Stomach (tissue), 9 donors: ENCODE results near the gene EPS8L3. TPM values are rescaled to one million over a fixed set of nuclear protein-coding genes. Genes with fewer than 3 reads are reported as not detected.
"Not testable (repeated sequence)": the region's sequence is repeated elsewhere in the genome, so short reads cannot be mapped to it uniquely, and the experiment has no call there.

Source experiments
- DNase-seq, 2 donors: peaks; one replicate each; pipeline versions ENCODE4 v3.0.0 to v3.0.0-alpha.2; 2013 to 2019
- H3K27ac ChIP-seq, 5 donors: fragments of 200-600 bp in 4 of 5; sonication (generic) in 4 of 5; one replicate each; pipeline ENCODE4 v1.5.1; 2013 to 2019; ENCODE audit warnings: mild to moderate bottlenecking in 1 of 5, moderate library complexity in 1 of 5
- H3K27me3 ChIP-seq, 3 donors: fragments of 200-600 bp; sonication (generic); one replicate each; pipeline ENCODE4 v1.5.1; 2017 to 2019; ENCODE audit warnings: mixed run types in 1 of 3
- H3K36me3 ChIP-seq, 4 donors: fragments of 200-600 bp; sonication (generic); 1 replicate in 3 of 4; 2 replicates in 1 of 4; pipeline ENCODE4 v1.5.1; 2016 to 2019
- H3K4me1 ChIP-seq, 4 donors: fragments of 200-600 bp; sonication (generic); one replicate each; pipeline ENCODE4 v1.5.1; 2016 to 2019
- H3K4me3 ChIP-seq, 4 donors: fragments of 200-600 bp; sonication (generic) in 3 of 4; one replicate each; pipeline ENCODE4 v1.5.1; 2016 to 2019; ENCODE audit warnings: mild to moderate bottlenecking in 1 of 4
- H3K9me3 ChIP-seq, 4 donors: fragments of 200-600 bp; sonication (generic); one replicate each; pipeline ENCODE4 v1.5.1; 2016 to 2019
- EP300 ChIP-seq: sonication (generic); formaldehyde crosslinking; IDR thresholded peaks from one replicate; pipeline ENCODE4 v1.6.1; 2017; ENCODE audit warnings: antibody characterized with exemption
- POLR2A ChIP-seq, 4 donors: fragments of 450-650 bp; IDR thresholded peaks; one replicate each; pipeline ENCODE4 v1.6.1; 2016; ENCODE audit warnings: antibody characterized with exemption in 4 of 4, control low read depth in 2 of 4, mild to moderate bottlenecking in 1 of 4, moderate library complexity in 1 of 4
- POLR2AphosphoS5 ChIP-seq, 3 donors: sonication (generic); formaldehyde crosslinking; IDR thresholded peaks; one replicate each; pipeline ENCODE4 v1.6.1; 2016; ENCODE audit warnings: antibody characterized with exemption in 3 of 3
- WGBS, 5 donors: extraction: QIAGEN DNeasy Blood & Tissue Kit in 3 of 5; methylation state at CpG; one replicate each; pipeline versions ENCODE4 v1.1.5 to v1.1.7; 2013 to 2018; 5-methylcytosine and 5-hydroxymethylcytosine counted together
- intact Hi-C: fragments of 100-400 bp; cut with DNase I; formaldehyde crosslinking; loops from one replicate; pipeline ENCODE4 v1.15.1; 2023; ENCODE audit warnings: low total_unique reads
- polyA plus RNA-seq, 3 donors: library from polyadenylated mRNA; stranded (reverse); fragments of 200-250 nt; gene quantifications; one replicate each; pipeline ENCODE4 v1.2.3, GENCODE V29; 2013
- total RNA-seq, 5 donors: library from RNA; depleted of rRNA; stranded (reverse); fragments of >200 nt; gene quantifications; one replicate each; pipeline versions ENCODE4 v1.1.0 to v1.2.3, GENCODE V29; 2014 to 2016
- TF ChIP-seq, protein P1 (sequence below), 7 experiments: fragments of 450-650 bp in 4 of 7; fragments of 200-600 bp in 3 of 7; sonication (generic) in 3 of 7; IDR thresholded peaks; one replicate each; pipeline ENCODE4 v1.5.1; 2016 to 2019; ENCODE audit warnings: antibody characterized with exemption in 7 of 7, control low read depth in 2 of 7, mild to moderate bottlenecking in 1 of 7
- donor health status: healthy with polysubstance abuse.
- donor health status: Bipolar disorder and iron deficiency.
- donor health status: healthy.

EPS8L3 gene
- total and polyA plus RNA-seq, 8 donors, result 9.5 to 299 (median 34.3) TPM

DNA sequence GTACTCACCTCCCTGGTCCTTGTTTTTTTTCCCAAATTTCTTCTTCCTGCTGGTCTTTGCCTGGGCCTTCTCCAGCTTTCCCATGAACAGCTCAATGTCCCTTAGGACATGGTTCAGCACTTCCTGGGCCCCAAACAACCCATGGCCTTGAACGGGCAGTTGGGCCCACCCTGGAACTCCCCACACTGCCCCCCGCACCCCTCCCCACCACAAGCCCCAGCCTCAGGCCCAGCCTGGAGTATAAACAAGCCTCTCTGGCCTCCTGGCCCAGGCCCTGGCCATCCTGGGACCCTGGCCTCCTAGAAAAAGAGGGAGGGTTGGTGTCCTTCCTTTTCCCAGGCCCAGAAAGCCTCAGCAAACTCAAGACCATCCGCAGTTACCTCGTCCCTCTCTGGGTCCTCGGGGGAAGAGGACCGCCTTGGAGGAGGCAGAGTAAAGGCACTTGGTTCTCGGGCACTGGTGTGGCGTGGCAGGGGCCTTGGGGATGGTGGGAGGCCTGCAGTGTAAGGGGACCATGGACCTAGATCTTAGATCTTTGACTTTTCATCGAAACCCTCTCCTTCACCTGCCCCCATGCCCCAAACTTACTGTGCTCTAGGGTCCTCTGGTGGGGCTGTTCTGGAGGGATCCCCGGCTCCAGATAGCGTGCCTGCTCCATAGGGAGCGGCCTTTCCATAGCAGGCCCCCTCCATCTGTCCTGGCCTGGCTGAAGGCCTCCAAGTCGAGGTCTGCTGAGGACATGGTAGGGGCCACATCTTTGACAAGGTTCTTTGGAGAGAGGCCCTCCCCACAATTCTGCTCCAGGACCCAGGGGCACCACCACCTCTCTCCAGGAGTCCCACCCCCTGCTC, 5.6 kb downstream of the EPS8L3 start:
- peaks cover 0 to 60% (median 13%) of the 10 kb centered on the region in 4 donors for H3K36me3 ChIP-seq
- intact Hi-C loops, result no loop called here
- 88 to 96% (median 93%) methylated on average over 10 to 13 of the region's 13 CpGs for WGBS, 5 donors
- H3K4me3 ChIP-seq, result no peak overlapping the region
- no peak overlapping the region for H3K27ac ChIP-seq
- no peaks in the 10 kb centered on the region for H3K27me3 ChIP-seq
- H3K4me1 ChIP-seq, result peaks cover 8 to 21% (median 15%) of the 10 kb centered on the region in 4 donors
- H3K9me3 ChIP-seq, result no peaks in the 10 kb centered on the region
- TF ChIP-seq POLR2AphosphoS5 (IDR thresholded peaks at IDR 0.05), result no peak
- no peak for DNase-seq

GRCh38 chr1:109756848-109757521, 6.7 kb downstream of the EPS8L3 start:
- 85 to 95% (median 90%) methylated on average over 7 of the region's 7 CpGs for WGBS, 5 donors
- TF ChIP-seq POLR2A (IDR thresholded peaks at IDR 0.05) (no peak), EP300 (no peak), POLR2AphosphoS5 (IDR thresholded peaks at IDR 0.05) (no peak)
- TF ChIP-seq, protein P1, sequence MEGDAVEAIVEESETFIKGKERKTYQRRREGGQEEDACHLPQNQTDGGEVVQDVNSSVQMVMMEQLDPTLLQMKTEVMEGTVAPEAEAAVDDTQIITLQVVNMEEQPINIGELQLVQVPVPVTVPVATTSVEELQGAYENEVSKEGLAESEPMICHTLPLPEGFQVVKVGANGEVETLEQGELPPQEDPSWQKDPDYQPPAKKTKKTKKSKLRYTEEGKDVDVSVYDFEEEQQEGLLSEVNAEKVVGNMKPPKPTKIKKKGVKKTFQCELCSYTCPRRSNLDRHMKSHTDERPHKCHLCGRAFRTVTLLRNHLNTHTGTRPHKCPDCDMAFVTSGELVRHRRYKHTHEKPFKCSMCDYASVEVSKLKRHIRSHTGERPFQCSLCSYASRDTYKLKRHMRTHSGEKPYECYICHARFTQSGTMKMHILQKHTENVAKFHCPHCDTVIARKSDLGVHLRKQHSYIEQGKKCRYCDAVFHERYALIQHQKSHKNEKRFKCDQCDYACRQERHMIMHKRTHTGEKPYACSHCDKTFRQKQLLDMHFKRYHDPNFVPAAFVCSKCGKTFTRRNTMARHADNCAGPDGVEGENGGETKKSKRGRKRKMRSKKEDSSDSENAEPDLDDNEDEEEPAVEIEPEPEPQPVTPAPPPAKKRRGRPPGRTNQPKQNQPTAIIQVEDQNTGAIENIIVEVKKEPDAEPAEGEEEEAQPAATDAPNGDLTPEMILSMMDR (IDR thresholded peaks at IDR 0.05), result no peak
- Histone ChIP-seq H3K9me3 (no peaks in the 10 kb centered on the region), H3K27me3 (no peaks in the 10 kb centered on the region), H3K36me3 (peaks cover 0 to 72% (median 19%) of the 10 kb centered on the region in 4 donors), H3K4me3 (no peak overlapping the region), H3K4me1 (peaks cover 0 to 15% (median 7%) of the 10 kb centered on the region in 4 donors), H3K27ac (no peak overlapping the region)
- intact Hi-C loops, result no loop called here
- DNase-seq, result no peak

DNA sequence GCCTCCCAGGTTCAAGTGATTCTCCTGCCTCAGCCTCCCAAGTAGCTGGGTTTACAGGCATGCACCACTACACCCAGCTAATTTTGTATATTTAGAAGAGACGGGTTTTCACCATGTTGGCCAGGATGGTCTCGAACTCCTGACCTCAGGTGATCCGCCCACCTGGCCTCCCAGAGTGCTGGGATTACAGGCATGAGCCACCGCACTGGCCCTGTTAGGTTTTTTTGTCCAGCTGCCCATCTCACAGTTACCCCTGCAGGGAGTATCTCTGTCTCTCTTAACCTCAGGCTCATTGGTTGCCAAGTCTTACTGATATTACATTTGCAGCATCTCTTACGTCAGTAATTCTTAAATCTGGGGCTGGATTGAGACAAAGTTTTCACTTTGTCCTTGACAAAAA, 7.4 kb downstream of the EPS8L3 start:
- H3K9me3 ChIP-seq, H3K27me3 ChIP-seq, intact Hi-C loops, H3K27ac ChIP-seq, H3K4me3 ChIP-seq, H3K4me1 ChIP-seq: not testable (repeated sequence)
- WGBS, 5 donors, result 93 to 96% (median 94%) methylated on average over 5 of the region's 5 CpGs
- peak in 1 of 2 donors; percentile 16 for DNase-seq
- H3K36me3 ChIP-seq, result peaks cover 0 to 78% (median 20%) of the 10 kb centered on the region in 4 donors

DNA sequence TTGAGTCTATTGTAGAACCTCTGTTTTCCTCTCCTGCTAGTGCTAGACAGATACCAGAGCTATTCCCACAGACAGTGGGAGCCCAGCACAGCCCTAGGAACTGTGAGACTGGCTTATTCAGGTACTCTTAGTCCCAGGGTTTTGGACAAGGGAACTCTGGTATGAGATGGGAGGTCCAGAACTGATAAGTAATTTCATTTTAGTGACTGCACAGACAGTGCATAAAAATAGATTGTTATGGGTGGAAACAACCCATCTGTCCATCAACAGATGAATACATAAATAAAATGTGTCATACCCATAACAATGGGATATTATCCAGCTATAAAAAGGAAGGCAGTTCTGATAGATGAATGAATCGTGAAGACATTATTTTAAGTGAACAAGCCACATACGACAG, 9.0 kb downstream of the EPS8L3 start:
- Histone ChIP-seq H3K27me3 (peaks cover 0 to 5% (median 0%) of the 10 kb centered on the region in 3 donors), H3K36me3 (peaks cover 5 to 83% (median 26%) of the 10 kb centered on the region in 4 donors), H3K4me1 (no peaks in the 10 kb centered on the region), H3K9me3 (no peaks in the 10 kb centered on the region), H3K27ac (no peak overlapping the region), H3K4me3 (no peak overlapping the region)
- 75 to 93% (median 82%) methylated on average over 2 of the region's 2 CpGs for WGBS, 5 donors
- TF ChIP-seq POLR2A (IDR thresholded peaks at IDR 0.05) (no peak), EP300 (no peak), POLR2AphosphoS5 (IDR thresholded peaks at IDR 0.05) (no peak)
- TF ChIP-seq, protein P1 (IDR thresholded peaks at IDR 0.05), result no peak
- DNase-seq, result no peak
- intact Hi-C loops, result loop anchor here (5.0 kb wide), 1 partner anchor 192 kb away; no protein-coding TSS in a partner anchor

DNA sequence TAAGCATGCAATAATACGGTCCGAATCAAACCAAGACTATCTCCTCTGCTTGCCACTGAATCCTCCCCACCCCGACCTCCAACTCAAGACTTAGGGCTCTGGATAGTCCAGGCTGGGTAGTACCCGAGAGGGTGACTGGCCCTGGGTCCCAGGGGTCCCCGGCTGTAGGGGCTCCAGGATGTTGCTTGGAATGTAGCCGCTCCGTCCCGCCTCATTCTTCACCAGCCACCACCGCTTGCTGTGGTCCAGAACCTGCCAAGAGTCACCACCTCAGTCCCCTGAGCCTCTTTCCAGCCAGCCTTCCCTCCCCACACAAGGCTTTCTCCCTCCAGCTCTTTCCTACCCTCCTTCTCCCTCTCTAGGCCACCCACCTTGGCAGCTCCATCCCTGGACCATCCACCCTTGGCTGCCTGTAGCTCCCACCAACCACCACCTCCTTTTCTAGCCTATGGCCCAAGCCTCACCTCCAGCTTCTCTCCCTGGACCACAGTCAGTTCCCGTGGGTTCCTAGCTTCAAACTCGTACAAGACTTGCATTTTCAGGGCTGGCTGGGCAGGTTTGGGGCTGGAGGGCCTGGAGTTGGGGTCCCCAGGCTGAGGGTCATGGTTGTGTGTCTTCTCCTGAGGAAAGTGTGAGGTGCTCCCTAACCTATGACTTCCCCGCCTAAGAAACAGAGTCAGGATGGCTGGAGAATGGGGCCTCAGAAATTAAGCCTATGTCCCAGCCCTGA, 12.0 kb downstream of the EPS8L3 start:
- no peak overlapping the region for H3K4me3 ChIP-seq
- 87 to 95% (median 92%) methylated on average over 11 to 12 of the region's 12 CpGs for WGBS, 5 donors
- DNase-seq, result no peak
- intact Hi-C loops, result loop anchor here (5.0 kb wide), 1 partner anchor 189 kb away; no protein-coding TSS in a partner anchor
- H3K27me3 ChIP-seq, result peaks cover 0 to 5% (median 0%) of the 10 kb centered on the region in 3 donors
- TF ChIP-seq POLR2A (IDR thresholded peaks at IDR 0.05) (no peak), EP300 (no peak), POLR2AphosphoS5 (IDR thresholded peaks at IDR 0.05) (no peak)
- TF ChIP-seq, protein P1 (IDR thresholded peaks at IDR 0.05), result no peak
- no peaks in the 10 kb centered on the region for H3K4me1 ChIP-seq
- no peak overlapping the region for H3K27ac ChIP-seq
- H3K36me3 ChIP-seq, result peaks cover 5 to 66% (median 16%) of the 10 kb centered on the region in 4 donors
- no peaks in the 10 kb centered on the region for H3K9me3 ChIP-seq
